GM10266 (cell line): ENCODE data around the gene COX7B2.

ENCODE experiments used
- DNase-seq: peaks from one replicate; pipeline ENCODE4 v3.0.0; 2012; ENCODE audit errors: extremely low spot score
- TF ChIP-seq, protein P1 (sequence below): IDR thresholded peaks from 2 replicates; pipeline ENCODE4 v1.5.1; 2012; ENCODE audit warnings: mild to moderate bottlenecking, low read depth; ENCODE audit not compliant: control insufficient read depth, insufficient read depth; ENCODE audit errors: missing control alignments

COX7B2 gene, protein sequence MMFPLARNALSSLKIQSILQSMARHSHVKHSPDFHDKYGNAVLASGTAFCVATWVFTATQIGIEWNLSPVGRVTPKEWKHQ

DNA sequence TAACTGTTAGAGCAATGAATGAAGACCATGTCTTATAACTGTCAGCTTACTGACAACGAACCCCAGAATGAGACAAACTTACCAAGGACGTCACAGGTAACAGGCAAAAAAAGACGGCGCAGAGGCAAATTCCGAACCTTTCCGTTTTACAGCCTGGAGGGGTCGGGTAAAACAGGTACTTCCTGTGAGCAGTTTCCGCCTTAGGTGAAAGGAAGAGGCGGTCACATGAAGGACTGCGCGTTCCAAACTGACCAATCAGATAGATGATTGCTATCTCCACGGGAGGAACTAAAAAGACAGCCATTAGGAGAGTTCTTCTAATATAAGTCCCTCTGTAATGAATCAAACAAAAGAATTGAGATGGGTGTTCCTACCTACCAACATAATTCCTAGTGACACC is at the start of gene COX7B2:
Gene COX7B2 (minus strand): TSS at position 168 of the 400 bp plus-strand sequence. CDS start 174,053 bp downstream, outside the sequence.
- TF ChIP-seq, protein P1, sequence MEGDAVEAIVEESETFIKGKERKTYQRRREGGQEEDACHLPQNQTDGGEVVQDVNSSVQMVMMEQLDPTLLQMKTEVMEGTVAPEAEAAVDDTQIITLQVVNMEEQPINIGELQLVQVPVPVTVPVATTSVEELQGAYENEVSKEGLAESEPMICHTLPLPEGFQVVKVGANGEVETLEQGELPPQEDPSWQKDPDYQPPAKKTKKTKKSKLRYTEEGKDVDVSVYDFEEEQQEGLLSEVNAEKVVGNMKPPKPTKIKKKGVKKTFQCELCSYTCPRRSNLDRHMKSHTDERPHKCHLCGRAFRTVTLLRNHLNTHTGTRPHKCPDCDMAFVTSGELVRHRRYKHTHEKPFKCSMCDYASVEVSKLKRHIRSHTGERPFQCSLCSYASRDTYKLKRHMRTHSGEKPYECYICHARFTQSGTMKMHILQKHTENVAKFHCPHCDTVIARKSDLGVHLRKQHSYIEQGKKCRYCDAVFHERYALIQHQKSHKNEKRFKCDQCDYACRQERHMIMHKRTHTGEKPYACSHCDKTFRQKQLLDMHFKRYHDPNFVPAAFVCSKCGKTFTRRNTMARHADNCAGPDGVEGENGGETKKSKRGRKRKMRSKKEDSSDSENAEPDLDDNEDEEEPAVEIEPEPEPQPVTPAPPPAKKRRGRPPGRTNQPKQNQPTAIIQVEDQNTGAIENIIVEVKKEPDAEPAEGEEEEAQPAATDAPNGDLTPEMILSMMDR, result no peak
- DNase-seq, result no peak

DNA sequence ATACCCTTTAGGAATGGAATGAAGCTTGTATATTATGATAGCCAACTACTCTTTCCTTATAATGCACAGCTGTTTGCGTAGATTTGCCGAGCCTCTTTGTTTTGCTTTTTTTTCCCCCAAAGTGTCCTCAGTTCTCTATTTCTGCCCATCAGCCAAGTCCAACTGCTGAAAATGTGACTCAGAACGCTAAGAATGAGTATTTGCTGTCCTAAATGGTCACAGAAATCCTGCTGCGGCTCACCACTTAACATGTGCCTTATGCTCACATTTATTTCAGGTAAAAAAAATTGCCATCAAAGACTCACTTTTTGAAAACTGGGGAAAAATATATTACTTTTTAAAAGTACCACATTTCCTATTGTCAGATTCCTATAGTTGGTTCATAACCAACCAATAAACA is 47.4 kb upstream of the COX7B2 start:
- TF ChIP-seq, protein P1, result no peak
- no peak for DNase-seq

DNA sequence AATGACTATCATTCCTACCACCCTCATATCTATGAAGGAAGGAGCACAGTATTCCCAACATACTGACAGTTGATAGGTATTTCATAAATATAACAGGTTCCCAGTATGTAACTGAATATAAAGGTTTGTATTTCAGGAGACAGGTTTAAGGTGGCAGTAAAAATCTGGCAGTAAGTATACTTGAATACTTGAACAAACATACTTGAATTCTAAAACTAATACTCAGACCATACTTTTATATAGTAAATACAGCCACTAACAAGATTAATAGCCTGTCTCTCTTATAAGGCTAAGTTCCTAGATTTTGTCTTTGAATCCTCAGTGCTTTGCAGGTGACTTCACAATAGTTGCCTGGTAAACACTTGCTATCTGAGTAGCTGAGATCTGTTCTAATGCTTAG is 46.6 kb upstream of the COX7B2 start:
- TF ChIP-seq, protein P1, result no peak

DNA sequence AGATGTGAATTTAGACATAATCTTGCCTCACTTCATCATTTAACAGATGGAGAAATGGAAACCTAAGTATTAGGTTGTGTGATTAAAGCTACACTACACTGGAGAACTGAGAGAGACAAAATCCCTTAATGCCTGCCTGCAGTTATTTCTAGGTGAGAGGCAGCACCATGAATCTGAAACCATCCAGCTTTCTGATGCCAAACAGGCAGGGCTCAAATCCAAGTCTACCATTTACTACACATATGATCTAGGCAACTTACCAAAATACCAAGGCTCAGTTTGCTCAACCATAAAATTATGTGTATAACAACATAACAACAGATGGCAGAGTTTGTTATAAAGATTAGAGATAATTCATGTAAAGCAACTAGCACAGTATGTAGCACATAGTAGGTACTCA is 45.6 kb upstream of the COX7B2 start:
- TF ChIP-seq, protein P1, result no peak
- DNase-seq, result no peak

More for the DNA sequence above, 46.6 kb upstream of the COX7B2 start:
- DNase-seq, result no peak

DNA sequence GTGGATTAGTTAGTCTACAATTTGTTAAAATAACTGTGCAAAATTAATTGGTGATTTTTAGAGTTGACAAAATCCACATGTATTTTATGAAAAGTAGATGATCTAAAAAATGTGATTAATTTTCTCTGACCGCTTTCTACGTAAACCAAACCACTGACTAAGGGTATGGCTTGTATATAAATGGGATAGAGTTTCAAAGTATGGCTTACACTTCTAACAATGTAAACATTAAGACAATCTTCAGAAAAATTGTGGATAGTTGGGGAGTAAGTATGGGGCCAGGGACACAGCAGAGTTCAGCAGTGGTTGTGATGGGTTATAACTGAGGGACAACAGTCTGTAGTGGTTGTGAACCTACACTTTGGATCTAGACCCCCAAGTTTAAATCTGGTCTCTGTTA is 44.5 kb upstream of the COX7B2 start:
- no peak for DNase-seq
- TF ChIP-seq, protein P1, result no peak

DNA sequence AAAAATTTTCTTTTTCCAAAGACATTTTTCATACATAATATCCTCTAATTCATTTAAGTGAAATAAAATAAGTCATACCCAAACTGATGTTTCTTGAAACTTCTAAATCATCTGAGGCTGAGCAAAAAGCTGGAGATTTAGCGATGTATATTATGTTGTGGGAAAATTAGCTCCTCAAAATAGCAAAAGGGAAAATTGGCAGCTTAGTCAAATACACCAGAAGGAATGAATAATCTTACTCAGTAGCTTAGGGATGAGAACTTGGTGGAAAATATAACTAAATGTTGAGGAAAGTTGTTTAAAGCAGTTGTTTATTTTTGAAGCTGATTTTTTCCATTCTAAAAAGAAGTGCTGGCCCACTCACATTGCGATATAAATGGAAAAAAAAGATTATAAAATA is 43.4 kb upstream of the COX7B2 start:
- no peak for DNase-seq
- TF ChIP-seq, protein P1, result no peak

DNA sequence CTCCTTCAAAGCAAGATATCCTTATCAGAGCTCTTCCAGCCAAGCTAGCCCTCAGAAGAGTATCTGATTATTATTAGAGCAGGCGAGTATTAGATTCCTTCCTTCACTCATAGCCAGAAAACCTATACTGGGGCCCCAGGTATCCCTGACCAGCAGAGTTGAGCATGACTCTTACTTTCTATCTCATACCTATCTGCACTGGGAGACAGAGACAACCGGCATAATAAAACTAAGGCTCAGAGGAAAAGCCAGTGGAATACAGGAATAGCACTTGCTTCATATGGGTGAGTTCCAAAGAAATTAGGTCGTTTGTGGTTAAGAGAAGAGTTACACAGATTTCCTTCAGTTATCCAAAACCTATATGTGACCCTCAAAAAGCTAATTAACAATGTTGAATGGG is 41.8 kb upstream of the COX7B2 start:
- no peak for DNase-seq
- TF ChIP-seq, protein P1, result no peak
